Tibial nerve (tissue), 4 donors: Measurements from ENCODE around the gene CACNG1. TPM values are rescaled to one million over a fixed set of nuclear protein-coding genes. Genes with fewer than 3 reads are reported as not detected.

ENCODE experiments used
- DNase-seq, 2 donors: peaks; one replicate each; pipeline ENCODE4 v3.0.0-alpha.2; 2019; ENCODE audit warnings: low spot score in 2 of 2
- H3K27ac ChIP-seq, 4 donors: fragments of 200-600 bp; sonication (generic) in 3 of 4; one replicate each; pipeline ENCODE4 v1.5.1; 2017 to 2019; ENCODE audit warnings: mild to moderate bottlenecking in 1 of 4
- H3K27me3 ChIP-seq, 2 donors: fragments of 200-600 bp; sonication (generic) in 1 of 2; one replicate each; pipeline versions ENCODE4 v1.5.1 to v1.6.0; 2017 to 2019
- H3K36me3 ChIP-seq, 3 donors: fragments of 200-600 bp; sonication (generic); one replicate each; pipeline ENCODE4 v1.5.1; 2018 to 2019
- H3K4me1 ChIP-seq, 4 donors: fragments of 200-600 bp; sonication (generic) in 3 of 4; one replicate each; pipeline ENCODE4 v1.5.1; 2017 to 2019
- H3K4me3 ChIP-seq, 4 donors: fragments of 200-600 bp; sonication (generic) in 3 of 4; one replicate each; pipeline ENCODE4 v1.5.1; 2017 to 2019; ENCODE audit warnings: mild to moderate bottlenecking in 1 of 4, moderate library complexity in 1 of 4
- H3K9me3 ChIP-seq, 4 donors: fragments of 200-600 bp; sonication (generic) in 3 of 4; one replicate each; pipeline ENCODE4 v1.5.1; 2017 to 2019
- EP300 ChIP-seq, 2 donors: sonication (generic); formaldehyde crosslinking; IDR thresholded peaks; one replicate each; pipeline ENCODE4 v1.6.1; 2017; ENCODE audit warnings: antibody characterized with exemption in 2 of 2, mild to moderate bottlenecking in 1 of 2
- POLR2A ChIP-seq, 2 donors: fragments of 450-650 bp; IDR thresholded peaks; one replicate each; pipeline ENCODE4 v1.6.1; 2017; ENCODE audit warnings: antibody characterized with exemption in 2 of 2, mild to moderate bottlenecking in 2 of 2, moderate library complexity in 2 of 2
- WGBS, 2 donors: methylation state at CpG; one replicate each; pipeline ENCODE4 v1.1.5; 2018; 5-methylcytosine and 5-hydroxymethylcytosine counted together
- total RNA-seq, 4 donors: library from RNA; depleted of rRNA; stranded (reverse); fragments of >200 nt; gene quantifications; one replicate each; pipeline ENCODE4 v1.1.0, GENCODE V29; 2016
- TF ChIP-seq, protein P1 (sequence below), 5 experiments: fragments of 200-600 bp in 3 of 5; fragments of 450-650 bp in 2 of 5; sonication (generic) in 3 of 5; IDR thresholded peaks; one replicate each; pipeline ENCODE4 v1.5.1; 2016 to 2019; ENCODE audit warnings: antibody characterized with exemption in 5 of 5, mild to moderate bottlenecking in 3 of 5, moderate library complexity in 2 of 5

The CACNG1 gene
- total RNA-seq, 4 donors from 2014 or later, result not detected

DNA sequence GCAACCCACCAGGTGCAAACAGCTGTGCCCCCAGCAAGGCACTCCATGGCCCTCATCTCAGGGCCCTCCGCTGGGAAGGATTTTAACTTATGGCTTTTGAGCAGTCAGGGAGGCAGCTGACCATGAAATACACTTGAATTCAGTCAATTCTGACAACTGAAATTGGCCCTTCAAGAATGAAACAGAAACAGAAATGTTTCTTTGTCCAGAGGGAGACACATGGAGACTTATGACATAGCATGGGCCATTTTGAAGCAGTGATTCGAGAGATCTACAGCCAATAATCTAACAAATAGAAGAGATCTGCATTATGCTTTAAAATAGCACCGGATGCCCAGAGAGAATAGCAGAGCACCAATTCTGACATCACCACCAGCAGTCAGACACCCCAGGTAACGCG is 7.5 kb downstream of the CACNG1 start:
- H3K36me3 ChIP-seq, result peaks cover 0 to 6% (median 0%) of the 10 kb centered on the region in 3 donors
- no peaks in the 10 kb centered on the region for H3K4me1 ChIP-seq
- H3K9me3 ChIP-seq, result peaks cover 0 to 42% (median 3%) of the 10 kb centered on the region in 4 donors
- no peak for TF ChIP-seq POLR2A (IDR thresholded peaks at IDR 0.05)
- no peak for TF ChIP-seq EP300 (IDR thresholded peaks at IDR 0.05)
- TF ChIP-seq, protein P1, sequence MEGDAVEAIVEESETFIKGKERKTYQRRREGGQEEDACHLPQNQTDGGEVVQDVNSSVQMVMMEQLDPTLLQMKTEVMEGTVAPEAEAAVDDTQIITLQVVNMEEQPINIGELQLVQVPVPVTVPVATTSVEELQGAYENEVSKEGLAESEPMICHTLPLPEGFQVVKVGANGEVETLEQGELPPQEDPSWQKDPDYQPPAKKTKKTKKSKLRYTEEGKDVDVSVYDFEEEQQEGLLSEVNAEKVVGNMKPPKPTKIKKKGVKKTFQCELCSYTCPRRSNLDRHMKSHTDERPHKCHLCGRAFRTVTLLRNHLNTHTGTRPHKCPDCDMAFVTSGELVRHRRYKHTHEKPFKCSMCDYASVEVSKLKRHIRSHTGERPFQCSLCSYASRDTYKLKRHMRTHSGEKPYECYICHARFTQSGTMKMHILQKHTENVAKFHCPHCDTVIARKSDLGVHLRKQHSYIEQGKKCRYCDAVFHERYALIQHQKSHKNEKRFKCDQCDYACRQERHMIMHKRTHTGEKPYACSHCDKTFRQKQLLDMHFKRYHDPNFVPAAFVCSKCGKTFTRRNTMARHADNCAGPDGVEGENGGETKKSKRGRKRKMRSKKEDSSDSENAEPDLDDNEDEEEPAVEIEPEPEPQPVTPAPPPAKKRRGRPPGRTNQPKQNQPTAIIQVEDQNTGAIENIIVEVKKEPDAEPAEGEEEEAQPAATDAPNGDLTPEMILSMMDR (IDR thresholded peaks at IDR 0.05), result no peak
- DNase-seq, result no peak
- no peak overlapping the region for H3K4me3 ChIP-seq
- no peak overlapping the region for H3K27ac ChIP-seq
- 81 to 86% methylated on average over 5 of the region's 5 CpGs for WGBS, 2 donors
- no peaks in the 10 kb centered on the region for H3K27me3 ChIP-seq

DNA sequence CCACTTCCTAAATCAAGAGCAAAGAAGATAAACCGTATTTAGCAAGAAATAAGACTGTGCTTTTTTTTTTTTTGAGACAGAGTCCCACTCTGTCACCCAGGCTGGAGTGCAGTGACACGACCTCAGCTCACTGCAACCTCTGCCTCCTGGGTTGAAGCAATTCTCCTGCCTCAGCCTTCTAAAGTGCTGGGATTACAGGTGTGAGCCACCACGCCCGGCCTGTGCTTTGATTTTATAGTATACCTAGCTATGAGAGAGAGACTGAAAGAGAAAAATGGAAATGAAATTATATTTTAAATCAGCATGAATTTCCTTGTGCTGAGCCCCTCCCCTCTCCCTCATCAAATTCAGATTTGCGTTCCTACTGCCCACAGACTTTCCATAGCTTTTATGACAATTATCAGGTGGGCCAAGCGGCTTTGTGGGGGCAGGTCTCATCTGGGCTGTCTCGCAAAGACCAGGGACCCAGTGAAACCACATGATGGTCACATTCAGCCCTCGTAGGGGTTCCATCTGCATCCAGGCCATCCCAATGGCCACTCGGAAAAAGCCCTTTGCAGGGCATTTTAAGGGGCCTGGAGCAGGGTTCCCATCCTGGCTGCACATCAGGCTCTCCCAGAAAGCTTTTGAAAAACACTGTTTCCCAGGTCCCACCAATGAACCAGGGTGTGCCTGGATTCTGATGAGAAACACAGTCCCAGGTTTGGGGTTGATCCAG is 8.5 kb downstream of the CACNG1 start:
- DNase-seq, result no peak
- Histone ChIP-seq H3K27ac (no peak overlapping the region), H3K4me3 (no peak overlapping the region), H3K9me3 (peaks cover 0 to 31% (median under 1%) of the 10 kb centered on the region in 4 donors), H3K36me3 (peaks cover 0 to 6% (median 0%) of the 10 kb centered on the region in 3 donors), H3K27me3 (no peaks in the 10 kb centered on the region), H3K4me1 (no peaks in the 10 kb centered on the region)
- no peak for TF ChIP-seq EP300 (IDR thresholded peaks at IDR 0.05)
- TF ChIP-seq POLR2A (IDR thresholded peaks at IDR 0.05), result no peak
- TF ChIP-seq, protein P1 (IDR thresholded peaks at IDR 0.05), result no peak
- 79 to 85% methylated on average over 9 of the region's 9 CpGs for WGBS, 2 donors

DNA sequence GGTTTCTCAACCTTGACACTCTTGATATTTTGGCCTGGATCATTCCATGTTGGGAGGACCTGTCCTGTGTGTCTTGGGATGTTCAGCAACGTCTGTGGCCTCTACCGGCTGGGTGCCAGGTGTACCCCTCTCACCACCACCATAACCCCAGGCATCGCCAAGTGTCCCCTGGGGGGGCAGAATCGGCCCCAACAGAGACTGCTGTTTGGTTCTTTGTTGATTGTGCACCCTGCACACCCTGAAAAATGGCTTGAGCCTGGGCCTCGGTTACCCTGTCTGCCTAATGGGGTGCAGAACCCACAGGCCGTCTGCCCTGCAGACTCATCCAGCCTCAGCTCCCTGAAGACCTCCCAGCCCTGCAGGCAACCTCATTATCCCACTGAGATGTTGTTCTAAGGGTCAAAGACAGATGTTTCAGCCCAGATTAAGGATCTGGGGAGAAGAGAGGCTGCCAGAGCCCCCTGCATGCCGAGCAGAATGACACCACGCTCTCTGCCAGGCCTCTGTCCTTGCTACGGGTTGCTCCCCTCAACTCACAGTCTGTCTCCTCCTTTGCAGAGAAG is 9.2 kb downstream of the CACNG1 start:
- Histone ChIP-seq H3K9me3 (peaks cover 0 to 25% (median 0%) of the 10 kb centered on the region in 4 donors), H3K36me3 (peaks cover 0 to 6% (median 0%) of the 10 kb centered on the region in 3 donors), H3K27me3 (no peaks in the 10 kb centered on the region), H3K27ac (no peak overlapping the region), H3K4me3 (no peak overlapping the region), H3K4me1 (no peaks in the 10 kb centered on the region)
- no peak for DNase-seq
- no peak for TF ChIP-seq EP300 (IDR thresholded peaks at IDR 0.05)
- TF ChIP-seq, protein P1 (IDR thresholded peaks at IDR 0.05), result no peak
- no peak for TF ChIP-seq POLR2A (IDR thresholded peaks at IDR 0.05)
- 78 to 84% methylated on average over 9 of the region's 9 CpGs for WGBS, 2 donors

DNA sequence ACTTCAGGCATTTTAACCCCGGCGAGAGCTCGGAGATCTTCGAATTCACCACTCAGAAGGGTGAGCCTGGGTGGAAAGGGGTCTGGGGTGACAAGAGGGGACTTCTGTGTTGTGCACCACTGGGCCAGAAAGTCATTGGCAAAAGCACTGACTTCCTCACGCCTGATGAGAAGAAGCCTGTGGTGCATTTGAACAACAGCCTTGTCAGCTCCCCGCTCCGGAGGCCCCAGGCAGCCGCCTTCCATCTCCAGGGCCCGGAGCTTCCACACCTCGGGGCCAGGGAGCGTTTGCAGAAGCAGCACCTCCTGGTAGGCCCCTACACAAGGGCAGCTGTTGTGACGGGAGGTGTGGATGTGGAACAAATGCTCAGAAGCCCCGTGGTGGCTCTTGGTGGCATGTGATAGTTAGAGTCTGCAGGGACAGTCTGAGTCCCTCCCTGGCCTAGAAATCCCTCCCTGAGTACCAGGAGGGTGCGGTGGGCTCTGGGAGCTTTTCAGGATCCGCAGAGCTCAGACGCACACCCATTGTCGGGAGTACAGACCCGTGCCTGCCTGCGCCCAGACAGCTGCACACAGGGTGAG is 9.7 kb downstream of the CACNG1 start:
- no peak overlapping the region for H3K4me3 ChIP-seq

More for the DNA sequence above, 9.7 kb downstream of the CACNG1 start:
- no peak for DNase-seq
- Histone ChIP-seq H3K4me1 (no peaks in the 10 kb centered on the region), H3K27ac (no peak overlapping the region), H3K27me3 (no peaks in the 10 kb centered on the region), H3K36me3 (peaks cover 0 to 6% (median 0%) of the 10 kb centered on the region in 3 donors), H3K9me3 (peaks cover 0 to 19% (median 0%) of the 10 kb centered on the region in 4 donors)
- WGBS, 2 donors, result 70 to 71% methylated on average over 15 to 18 of the region's 19 CpGs
- TF ChIP-seq, protein P1 (IDR thresholded peaks at IDR 0.05), result no peak
- TF ChIP-seq POLR2A (IDR thresholded peaks at IDR 0.05) (no peak), EP300 (IDR thresholded peaks at IDR 0.05) (no peak)
